AG04449 (cell line): ENCODE results near the gene KSR1.
"Not testable (repeated sequence)": the region's sequence is repeated elsewhere in the genome, so short reads cannot be mapped to it uniquely, and the experiment has no call there.

ENCODE experiments used
- CTCF ChIA-PET: fragments of 350-600 bp; formaldehyde crosslinking; extraction: SDS; loops from one replicate; lab custom pipeline; 2021; ENCODE audit warnings: antibody characterized with exemption; lab: Yijun Ruan, JAX
- POLR2A ChIA-PET: fragments of 400-600, 350-600 bp; formaldehyde crosslinking; extraction: SDS; loops from one replicate; lab custom pipeline; 2020; ENCODE audit warnings: antibody characterized with exemption, inconsistent platforms; lab: Yijun Ruan, JAX
- DNase-seq: peaks from one replicate; pipeline ENCODE4 v3.0.0-alpha.2; 2010; ENCODE audit warnings: low read depth, low spot score
- H3K4me3 ChIP-seq: 2 replicates; pipeline ENCODE4 v1.5.1; 2011; ENCODE audit warnings: low read depth, mild to moderate bottlenecking, control low read depth, low read length
- CTCF ChIP-seq: IDR thresholded peaks from one replicate; pipeline ENCODE4 v1.5.1; 2011; ENCODE audit warnings: mild to moderate bottlenecking, moderate library complexity, low read length, control low read depth, inconsistent platforms; ENCODE audit not compliant: insufficient read depth; ENCODE audit errors: missing control alignments

KSR1 gene

DNA sequence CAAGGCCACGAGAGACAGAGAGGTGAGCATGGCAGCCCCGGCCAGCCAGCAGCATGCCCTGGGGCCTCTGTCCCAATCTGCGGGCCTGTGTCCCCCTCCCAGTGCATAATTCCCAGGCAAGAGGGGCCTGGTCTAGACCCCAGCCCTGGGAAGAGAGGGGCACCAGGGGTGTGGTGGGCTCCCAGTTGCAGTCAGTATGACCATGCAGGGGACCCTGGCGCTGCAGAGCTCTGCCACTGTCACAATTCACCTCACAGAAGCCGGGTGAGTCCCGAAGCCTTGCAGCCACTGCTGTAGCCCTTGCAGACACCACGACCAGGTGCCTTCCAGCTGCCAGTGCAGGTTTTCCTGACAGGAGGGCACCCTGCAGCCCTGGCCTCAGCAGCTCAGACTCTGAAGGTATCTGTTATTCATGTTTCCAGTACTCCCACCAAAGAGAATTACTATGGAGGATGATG is 25.8 kb upstream of the KSR1 start:
- POLR2A ChIA-PET = no interaction called here
- DNase-seq = no peak
- no peak for TF ChIP-seq CTCF
- H3K4me3 ChIP-seq = no peak overlapping the region
- CTCF ChIA-PET = interaction anchor here (1.1 to 4.6 kb wide), 12 partner anchors 10 to 194 kb away, joined by 3 to 28 read pairs (median 7); no protein-coding TSS in a partner anchor

DNA sequence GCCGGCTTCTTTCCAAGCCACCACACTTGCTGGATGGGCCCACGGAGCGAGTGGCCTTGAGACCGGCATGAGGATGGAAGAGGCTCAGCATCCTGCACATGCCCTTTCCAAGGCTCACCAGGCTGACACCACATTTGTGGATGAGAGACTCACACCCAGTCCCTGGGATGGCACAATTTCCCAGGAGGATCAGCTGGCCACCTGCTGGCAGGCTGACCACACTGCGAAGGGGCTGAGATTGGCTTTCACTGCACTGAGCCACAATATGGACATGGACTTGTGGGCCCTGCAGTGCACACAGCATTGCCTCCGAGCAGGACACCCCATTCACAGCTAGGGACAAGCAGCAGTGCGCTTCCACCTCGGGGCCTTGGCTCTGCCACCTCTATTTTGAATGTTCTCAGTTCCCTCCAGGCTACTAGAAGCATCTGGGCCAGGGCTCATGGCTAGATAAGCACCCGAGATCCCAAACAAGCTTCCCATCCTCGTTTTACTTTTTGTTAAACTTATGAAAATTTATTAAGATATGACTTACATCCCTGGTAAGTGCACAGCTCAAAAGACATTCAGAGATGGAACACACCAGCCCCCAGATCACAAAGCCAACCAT is 25.3 kb upstream of the KSR1 start:
- ChIA-PET POLR2A (no interaction called here), CTCF (interaction anchor here (0.6 to 4.6 kb wide), 19 partner anchors 9 to 194 kb away, joined by 3 to 28 read pairs (median 5); no protein-coding TSS in a partner anchor)

GRCh38 chr17:27433521-27433920 is 22.7 kb upstream of the KSR1 start:
- CTCF ChIA-PET = interaction anchor here (0.7 to 4.6 kb wide), 8 partner anchors 10 to 198 kb away, joined by 3 to 28 read pairs (median 4); no protein-coding TSS in a partner anchor
- TF ChIP-seq CTCF = no peak
- no peak for DNase-seq

More for the DNA sequence above, 25.3 kb upstream of the KSR1 start:
- DNase-seq = no peak
- peak; percentile 83 for TF ChIP-seq CTCF
- no peak overlapping the region for H3K4me3 ChIP-seq

GRCh38 chr17:27435431-27436070 is 20.7 kb upstream of the KSR1 start:
- ChIA-PET CTCF (interaction anchor here (0.9 to 2.0 kb wide), 4 partner anchors 24 to 199 kb away, joined by 3 to 6 read pairs (median 4); no protein-coding TSS in a partner anchor), POLR2A (interaction anchor here (0.9 kb wide), 1 partner anchor 22 kb away, joined by 3 read pairs; no protein-coding TSS in a partner anchor)
- not testable (repeated sequence) for H3K4me3 ChIP-seq, DNase-seq

More at GRCh38 chr17:27433521-27433920, 22.7 kb upstream of the KSR1 start:
- POLR2A ChIA-PET = interaction anchor here (0.8 kb wide), 1 partner anchor 207 kb away, joined by 3 read pairs; no protein-coding TSS in a partner anchor
- no peak overlapping the region for H3K4me3 ChIP-seq

DNA sequence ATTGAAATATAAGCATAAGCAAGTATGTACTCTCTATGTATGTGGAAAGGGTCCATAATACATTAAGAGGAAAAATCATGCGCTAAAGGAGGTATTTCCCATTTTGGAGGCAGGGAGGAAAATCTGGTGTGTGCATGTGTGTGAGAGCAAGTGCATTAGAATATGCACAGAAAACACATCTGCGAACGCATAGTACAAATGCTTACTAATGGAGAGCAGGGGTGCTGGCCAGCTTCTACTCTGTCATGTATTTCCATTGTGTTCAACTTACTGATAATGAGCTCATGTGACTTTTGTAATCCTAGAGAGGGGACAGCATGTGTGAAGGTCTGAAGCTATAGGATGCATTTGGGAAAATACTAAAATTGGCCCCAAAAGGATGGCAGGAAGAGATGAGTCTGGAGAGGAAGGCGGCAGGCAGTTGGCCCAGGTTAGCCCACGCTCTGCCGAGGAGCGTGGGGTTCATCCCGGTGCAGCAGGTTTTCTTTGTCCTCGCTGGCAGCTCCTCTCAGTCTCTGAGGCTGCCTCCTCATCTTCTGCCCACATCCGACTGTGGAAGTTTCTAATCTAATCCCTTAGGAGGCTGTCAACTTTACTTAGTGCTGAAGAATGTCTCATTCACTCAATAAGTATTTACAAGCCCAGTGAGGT is 17.8 kb upstream of the KSR1 start:
- ChIA-PET CTCF (interaction anchor here (0.9 to 1.7 kb wide), 2 partner anchors 18 to 161 kb away, joined by 3 to 5 read pairs; no protein-coding TSS in a partner anchor), POLR2A (no interaction called here)
- TF ChIP-seq CTCF = no peak
- H3K4me3 ChIP-seq = no peak overlapping the region
- DNase-seq = no peak

- DNase-seq = no peak
- CTCF ChIA-PET = no interaction called here
- no peak for TF ChIP-seq CTCF
- H3K4me3 ChIP-seq = no peak overlapping the region
- POLR2A ChIA-PET = no interaction called here
These were observed 16.9 kb upstream of the KSR1 start for GRCh38 chr17:27439342-27439741.
